SK-N-SH (cell line): ENCODE data around the gene PPP1R13L. TPM values are rescaled to one million over a fixed set of nuclear protein-coding genes. Genes with fewer than 3 reads are reported as not detected.

ENCODE experiments used
- CTCF ChIA-PET: fragments of 300-600, 350-600 bp; formaldehyde crosslinking; extraction: SDS; loops from one replicate; lab custom pipeline; 2021; lab: Yijun Ruan, JAX
- POLR2A ChIA-PET: fragments of 350-600 bp; sonication (Branson Sonifier 250); formaldehyde crosslinking; extraction: SDS; loops from one replicate; lab custom pipeline; 2020; ENCODE audit warnings: antibody characterized with exemption, inconsistent platforms; lab: Yijun Ruan, JAX
- DNase-seq: peaks from one replicate; pipeline ENCODE4 v3.0.0; 2012
- H2AFZ ChIP-seq: fragments of 200-600 bp; sonication (generic); 2 replicates; pipeline ENCODE4 v1.8.1; 2016; ENCODE audit warnings: antibody characterized with exemption, mild to moderate bottlenecking, low read depth
- H3F3A ChIP-seq: fragments of 200-600 bp; sonication (generic); replicated peaks from 2 replicates; pipeline ENCODE3; 2016; ENCODE audit warnings: antibody characterized with exemption, mild to moderate bottlenecking; ENCODE audit not compliant: insufficient read depth
- H3K27ac ChIP-seq, 2 experiments: fragments of 200-500 bp in 1 of 2; fragments of 200-600 bp in 1 of 2; sonication (Bioruptor generic) in 1 of 2; sonication (generic), shearing (Covaris generic) in 1 of 2; 2 replicates each; pipeline versions ENCODE4 v1.5.1 to v1.6.1; 2014 to 2016; ENCODE audit warnings: low read depth in 2 of 2, inconsistent platforms in 1 of 2, low read length in 1 of 2, mild to moderate bottlenecking in 1 of 2, mixed read lengths in 1 of 2
- H3K27me3 ChIP-seq: fragments of 200-600 bp; sonication (generic), shearing (Covaris generic); 2 replicates; pipeline ENCODE4 v1.6.1; 2016; ENCODE audit warnings: mixed run types; ENCODE audit not compliant: insufficient read depth
- H3K36me3 ChIP-seq, 2 experiments: fragments of 200-500 bp in 1 of 2; fragments of 200-600 bp in 1 of 2; sonication (Bioruptor generic) in 1 of 2; sonication (generic) in 1 of 2; replicated peaks in 1 of 2; 2 replicates each; pipeline versions ENCODE3 to v1.5.1; 2014 to 2016; ENCODE audit warnings: low read length in 1 of 2, mild to moderate bottlenecking in 1 of 2; ENCODE audit not compliant: insufficient read depth in 2 of 2, control insufficient read depth in 1 of 2
- H3K4me1 ChIP-seq, 2 experiments: fragments of 200-500 bp in 1 of 2; fragments of 200-600 bp in 1 of 2; sonication (Bioruptor generic) in 1 of 2; sonication (generic), shearing (Covaris generic) in 1 of 2; 2 replicates each; pipeline versions ENCODE4 v1.5.1 to v1.6.1; 2014 to 2016; ENCODE audit warnings: low read depth in 1 of 2, low read length in 1 of 2, mixed run types in 1 of 2; ENCODE audit not compliant: insufficient read depth in 2 of 2, control insufficient read depth in 1 of 2
- H3K4me2 ChIP-seq: fragments of 200-600 bp; sonication (generic), shearing (Covaris generic); 2 replicates; pipeline ENCODE4 v1.6.1; 2017; ENCODE audit warnings: mixed run types
- H3K4me3 ChIP-seq, 2 experiments: fragments of 200-500 bp in 1 of 2; fragments of 200-600 bp in 1 of 2; sonication (Bioruptor generic) in 1 of 2; sonication (generic), shearing (Covaris generic) in 1 of 2; 2 replicates each; pipeline versions ENCODE4 v1.5.1 to v1.8.1; 2014 to 2016; ENCODE audit warnings: low read depth in 2 of 2, inconsistent platforms in 1 of 2, low read length in 1 of 2, mild to moderate bottlenecking in 1 of 2, mixed read lengths in 1 of 2, moderate library complexity in 1 of 2
- H3K79me2 ChIP-seq: fragments of 200-600 bp; sonication (generic); 2 replicates; pipeline ENCODE4 v1.8.1; 2017; ENCODE audit warnings: mild to moderate bottlenecking; ENCODE audit not compliant: insufficient read depth
- H3K9ac ChIP-seq: fragments of 200-600 bp; sonication (generic); 2 replicates; pipeline ENCODE4 v1.6.1; 2017; ENCODE audit warnings: mixed run types
- H3K9me2 ChIP-seq: fragments of 200-600 bp; sonication (generic); 2 replicates; pipeline ENCODE4 v1.6.1; 2017; ENCODE audit warnings: mixed run types
- H3K9me3 ChIP-seq: fragments of 200-600 bp; sonication (generic); 2 replicates; pipeline ENCODE4 v1.6.1; 2017; ENCODE audit warnings: mixed run types, mild to moderate bottlenecking, moderate library complexity
- H4K20me1 ChIP-seq: fragments of 200-600 bp; sonication (generic); 2 replicates; pipeline ENCODE4 v1.6.1; 2017; ENCODE audit warnings: mild to moderate bottlenecking, mixed run types; ENCODE audit not compliant: insufficient read depth
- EP300 ChIP-seq, 2 experiments: IDR thresholded peaks; 2 replicates each; pipeline versions ENCODE4 v1.4.0 to v1.6.1; 2012; ENCODE audit warnings: borderline replicate concordance in 1 of 2, low read depth in 1 of 2, low read length in 1 of 2
- GABPA ChIP-seq: IDR thresholded peaks from 2 replicates; pipeline ENCODE4 v1.4.0; 2012; ENCODE audit warnings: low read depth, mild to moderate bottlenecking
- MXI1 ChIP-seq: IDR thresholded peaks from 2 replicates; pipeline ENCODE4 v1.6.1; 2012; ENCODE audit warnings: mild to moderate bottlenecking, low read depth, low read length, improper control_type of control experiment
- NRF1 ChIP-seq: IDR thresholded peaks from 2 replicates; pipeline ENCODE4 v1.6.1; 2012; ENCODE audit warnings: low read depth, mild to moderate bottlenecking, low read length
- POLR2AphosphoS5 ChIP-seq: IDR thresholded peaks from 2 replicates; pipeline ENCODE4 v1.6.1; 2012; ENCODE audit warnings: low read depth, low read length
- RXRA ChIP-seq: IDR thresholded peaks from 2 replicates; pipeline ENCODE4 v1.4.0; 2012; ENCODE audit warnings: low read depth, mild to moderate bottlenecking, borderline replicate concordance
- SIN3A ChIP-seq: IDR thresholded peaks from 2 replicates; pipeline ENCODE4 v1.6.1; 2012; ENCODE audit warnings: low read depth, mild to moderate bottlenecking, low read length, moderate library complexity, borderline replicate concordance
- SMC3 ChIP-seq: IDR thresholded peaks from 2 replicates; pipeline ENCODE4 v1.6.1; 2012; ENCODE audit warnings: low read depth, low read length, improper control_type of control experiment
- TEAD4 ChIP-seq: IDR thresholded peaks from 2 replicates; pipeline ENCODE4 v1.4.0; 2012; ENCODE audit warnings: mild to moderate bottlenecking, borderline replicate concordance; ENCODE audit not compliant: insufficient read depth
- YY1 ChIP-seq: IDR thresholded peaks from 2 replicates; pipeline ENCODE4 v1.4.0; 2012; ENCODE audit warnings: low read depth, mild to moderate bottlenecking
- WGBS: methylation state at CpG from one replicate; pipeline ENCODE4 v1.1.6; 2017; ENCODE audit warnings: low lambda C conversion rate; 5-methylcytosine and 5-hydroxymethylcytosine counted together
- polyA plus RNA-seq, 3 experiments: library from polyadenylated mRNA; depleted of rRNA; stranded (reverse); fragments of >200 nt; gene quantifications; 2 replicates each; pipeline ENCODE4 v1.2.3, GENCODE V29; 2012
- TF ChIP-seq, protein P1 (sequence below): fragments of 200-600 bp; sonication (generic); IDR thresholded peaks from 2 replicates; pipeline ENCODE4 v1.6.1; 2017; ENCODE audit warnings: antibody characterized with exemption, mild to moderate bottlenecking, moderate library complexity
- TF ChIP-seq, protein P2 (sequence below): IDR thresholded peaks from 2 replicates; pipeline ENCODE4 v1.4.0; 2012; ENCODE audit warnings: low read depth
- TF ChIP-seq, protein P3 (sequence below): IDR thresholded peaks from 2 replicates; pipeline ENCODE4; 2012
- TF ChIP-seq, protein P4 (sequence below): IDR thresholded peaks from 2 replicates; pipeline ENCODE4 v1.4.0; 2012; ENCODE audit warnings: low read depth, borderline replicate concordance
- TF ChIP-seq, protein P5 (sequence below): IDR thresholded peaks from 2 replicates; pipeline ENCODE4 v1.6.1; 2012; ENCODE audit warnings: mild to moderate bottlenecking, low read depth, low read length, moderate library complexity

PPP1R13L gene
- polyA plus RNA-seq, 1 of the 3 experiments (the other 2 are of a cell fraction), result 18.0 TPM

DNA sequence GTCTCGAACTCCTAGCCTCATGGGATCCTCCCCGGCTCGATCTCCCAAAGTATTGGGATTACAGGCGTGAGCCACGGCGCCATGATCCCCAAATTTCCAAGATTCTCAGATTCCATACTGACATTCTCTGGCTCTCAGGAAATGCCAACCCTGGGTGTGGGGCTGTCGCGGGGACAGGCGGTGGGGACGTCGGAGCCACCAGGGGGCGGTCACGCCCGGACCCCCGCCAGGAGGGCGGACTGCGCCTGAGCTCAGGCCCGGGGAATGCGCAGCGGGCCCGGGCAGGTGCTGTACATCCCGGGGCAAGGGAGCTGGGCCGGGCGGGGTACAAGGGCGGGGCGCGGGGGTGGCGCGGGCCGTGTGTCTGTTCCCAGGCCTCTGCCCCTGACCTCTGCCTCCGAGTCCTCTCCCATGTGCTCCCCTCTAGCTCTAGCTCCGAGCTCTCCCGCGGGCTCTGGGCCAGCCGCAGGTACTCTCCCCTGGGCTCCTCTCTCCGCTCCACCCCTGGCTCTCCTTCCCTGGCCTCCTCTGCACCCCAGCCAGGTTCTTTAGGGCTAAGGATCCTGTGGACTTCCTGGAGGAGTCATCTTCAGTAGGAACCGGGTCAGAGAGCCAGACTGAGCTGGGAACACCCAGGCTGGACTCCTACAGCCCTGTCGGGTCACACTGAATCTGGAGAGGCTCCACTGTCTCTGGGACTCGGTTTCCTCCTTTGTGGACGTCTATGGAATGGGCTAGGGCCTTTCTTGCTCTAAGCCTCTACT, 2.4 kb downstream of the PPP1R13L start:
- Histone ChIP-seq H3K9ac (no peak overlapping the region), H3K4me1 (peaks cover 14 to 26% of the 10 kb centered on the region in 2 experiments; a peak in 3 of 4 replicates), H3K4me3 (no peak overlapping the region), H4K20me1 (no peaks in the 10 kb centered on the region), H3K27me3 (no peaks in the 10 kb centered on the region), H3K4me2 (peak overlapping the region; percentile 88), H3K9me3 (no peaks in the 10 kb centered on the region), H2AFZ (no peak overlapping the region), H3K27ac (no peak overlapping the region), H3K9me2 (no peaks in the 10 kb centered on the region), H3K36me3 (peaks cover 0 to 7% of the 10 kb centered on the region in 2 experiments), H3K79me2 (peaks cover 79% of the 10 kb centered on the region), H3F3A (peaks cover 6% of the 10 kb centered on the region)
- peak; percentile 62 for DNase-seq
- CTCF ChIA-PET, result interaction anchor here (1.3 to 3.9 kb wide), 5 partner anchors 11 to 83 kb away, joined by 3 to 18 read pairs (median 3); no protein-coding TSS in a partner anchor
- 72% methylated on average over 16 of the region's 40 CpGs for WGBS
- POLR2A ChIA-PET, result no interaction called here
- TF ChIP-seq, protein P1, sequence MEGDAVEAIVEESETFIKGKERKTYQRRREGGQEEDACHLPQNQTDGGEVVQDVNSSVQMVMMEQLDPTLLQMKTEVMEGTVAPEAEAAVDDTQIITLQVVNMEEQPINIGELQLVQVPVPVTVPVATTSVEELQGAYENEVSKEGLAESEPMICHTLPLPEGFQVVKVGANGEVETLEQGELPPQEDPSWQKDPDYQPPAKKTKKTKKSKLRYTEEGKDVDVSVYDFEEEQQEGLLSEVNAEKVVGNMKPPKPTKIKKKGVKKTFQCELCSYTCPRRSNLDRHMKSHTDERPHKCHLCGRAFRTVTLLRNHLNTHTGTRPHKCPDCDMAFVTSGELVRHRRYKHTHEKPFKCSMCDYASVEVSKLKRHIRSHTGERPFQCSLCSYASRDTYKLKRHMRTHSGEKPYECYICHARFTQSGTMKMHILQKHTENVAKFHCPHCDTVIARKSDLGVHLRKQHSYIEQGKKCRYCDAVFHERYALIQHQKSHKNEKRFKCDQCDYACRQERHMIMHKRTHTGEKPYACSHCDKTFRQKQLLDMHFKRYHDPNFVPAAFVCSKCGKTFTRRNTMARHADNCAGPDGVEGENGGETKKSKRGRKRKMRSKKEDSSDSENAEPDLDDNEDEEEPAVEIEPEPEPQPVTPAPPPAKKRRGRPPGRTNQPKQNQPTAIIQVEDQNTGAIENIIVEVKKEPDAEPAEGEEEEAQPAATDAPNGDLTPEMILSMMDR, result peak; percentile 34; the same call in 1 of the 2 replicates
- no peak for TF ChIP-seq RXRA

DNA sequence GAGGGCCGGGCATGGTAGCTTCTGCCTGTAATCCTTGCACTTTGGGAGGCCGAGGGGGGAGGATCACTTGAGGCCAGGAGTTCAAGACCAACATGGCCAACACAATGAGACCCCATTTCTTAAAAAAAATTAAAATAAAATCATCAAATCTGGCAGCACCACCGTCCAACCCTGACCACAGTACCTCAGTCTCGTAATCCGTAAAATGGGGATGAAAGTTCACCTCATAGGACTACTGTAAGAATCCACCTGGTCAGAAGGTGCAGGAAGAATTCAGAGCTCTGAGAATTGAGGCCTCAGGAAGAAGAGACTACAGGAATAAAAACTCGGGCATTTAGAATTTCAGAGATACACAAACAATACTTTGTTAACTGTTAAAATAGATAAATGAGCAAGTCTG, 3.1 kb downstream of the PPP1R13L start:
- peaks cover 12 to 22% of the 10 kb centered on the region in 2 experiments; a peak in 3 of 4 replicates for H3K4me1 ChIP-seq
- ChIA-PET CTCF (interaction anchor here (0.6 to 3.9 kb wide), 7 partner anchors 11 to 84 kb away, joined by 3 to 18 read pairs (median 3); no protein-coding TSS in a partner anchor), POLR2A (no interaction called here)
- peaks cover 3% of the 10 kb centered on the region for H3F3A ChIP-seq
- no peak for DNase-seq
- H3K9me2 ChIP-seq, result no peaks in the 10 kb centered on the region
- no peak overlapping the region for H3K4me3 ChIP-seq
- H3K27ac ChIP-seq, result no peak overlapping the region
- no peak overlapping the region for H2AFZ ChIP-seq
- no peak overlapping the region for H3K9ac ChIP-seq
- no peak overlapping the region for H3K4me2 ChIP-seq
- H3K27me3 ChIP-seq, result no peaks in the 10 kb centered on the region
- no peaks in the 10 kb centered on the region for H4K20me1 ChIP-seq
- H3K9me3 ChIP-seq, result no peaks in the 10 kb centered on the region
- H3K36me3 ChIP-seq, result peaks cover 0 to 7% of the 10 kb centered on the region in 2 experiments
- 93% methylated on average over 6 of the region's 6 CpGs for WGBS
- peaks cover 73% of the 10 kb centered on the region for H3K79me2 ChIP-seq
- TF ChIP-seq MXI1 (no peak), RXRA (no peak), EP300 (IDR thresholded peaks at IDR 0.05; ENCODE audit: borderline replicate concordance in 1 of 2, low read depth in 1 of 2, low read length in 1 of 2) (no peak), YY1 (no peak), POLR2AphosphoS5 (no peak), SMC3 (no peak), SIN3A (no peak), NRF1 (no peak), GABPA (no peak), TEAD4 (no peak)
- TF ChIP-seq, protein P1, result no peak
- TF ChIP-seq, protein P2, sequence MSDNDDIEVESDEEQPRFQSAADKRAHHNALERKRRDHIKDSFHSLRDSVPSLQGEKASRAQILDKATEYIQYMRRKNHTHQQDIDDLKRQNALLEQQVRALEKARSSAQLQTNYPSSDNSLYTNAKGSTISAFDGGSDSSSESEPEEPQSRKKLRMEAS, result no peak
- TF ChIP-seq, protein P3, sequence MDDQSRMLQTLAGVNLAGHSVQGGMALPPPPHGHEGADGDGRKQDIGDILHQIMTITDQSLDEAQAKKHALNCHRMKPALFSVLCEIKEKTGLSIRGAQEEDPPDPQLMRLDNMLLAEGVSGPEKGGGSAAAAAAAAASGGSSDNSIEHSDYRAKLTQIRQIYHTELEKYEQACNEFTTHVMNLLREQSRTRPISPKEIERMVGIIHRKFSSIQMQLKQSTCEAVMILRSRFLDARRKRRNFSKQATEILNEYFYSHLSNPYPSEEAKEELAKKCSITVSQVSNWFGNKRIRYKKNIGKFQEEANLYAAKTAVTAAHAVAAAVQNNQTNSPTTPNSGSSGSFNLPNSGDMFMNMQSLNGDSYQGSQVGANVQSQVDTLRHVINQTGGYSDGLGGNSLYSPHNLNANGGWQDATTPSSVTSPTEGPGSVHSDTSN, result no peak
- TF ChIP-seq, protein P4, sequence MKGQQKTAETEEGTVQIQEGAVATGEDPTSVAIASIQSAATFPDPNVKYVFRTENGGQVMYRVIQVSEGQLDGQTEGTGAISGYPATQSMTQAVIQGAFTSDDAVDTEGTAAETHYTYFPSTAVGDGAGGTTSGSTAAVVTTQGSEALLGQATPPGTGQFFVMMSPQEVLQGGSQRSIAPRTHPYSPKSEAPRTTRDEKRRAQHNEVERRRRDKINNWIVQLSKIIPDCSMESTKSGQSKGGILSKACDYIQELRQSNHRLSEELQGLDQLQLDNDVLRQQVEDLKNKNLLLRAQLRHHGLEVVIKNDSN, result no peak
- TF ChIP-seq, protein P5, sequence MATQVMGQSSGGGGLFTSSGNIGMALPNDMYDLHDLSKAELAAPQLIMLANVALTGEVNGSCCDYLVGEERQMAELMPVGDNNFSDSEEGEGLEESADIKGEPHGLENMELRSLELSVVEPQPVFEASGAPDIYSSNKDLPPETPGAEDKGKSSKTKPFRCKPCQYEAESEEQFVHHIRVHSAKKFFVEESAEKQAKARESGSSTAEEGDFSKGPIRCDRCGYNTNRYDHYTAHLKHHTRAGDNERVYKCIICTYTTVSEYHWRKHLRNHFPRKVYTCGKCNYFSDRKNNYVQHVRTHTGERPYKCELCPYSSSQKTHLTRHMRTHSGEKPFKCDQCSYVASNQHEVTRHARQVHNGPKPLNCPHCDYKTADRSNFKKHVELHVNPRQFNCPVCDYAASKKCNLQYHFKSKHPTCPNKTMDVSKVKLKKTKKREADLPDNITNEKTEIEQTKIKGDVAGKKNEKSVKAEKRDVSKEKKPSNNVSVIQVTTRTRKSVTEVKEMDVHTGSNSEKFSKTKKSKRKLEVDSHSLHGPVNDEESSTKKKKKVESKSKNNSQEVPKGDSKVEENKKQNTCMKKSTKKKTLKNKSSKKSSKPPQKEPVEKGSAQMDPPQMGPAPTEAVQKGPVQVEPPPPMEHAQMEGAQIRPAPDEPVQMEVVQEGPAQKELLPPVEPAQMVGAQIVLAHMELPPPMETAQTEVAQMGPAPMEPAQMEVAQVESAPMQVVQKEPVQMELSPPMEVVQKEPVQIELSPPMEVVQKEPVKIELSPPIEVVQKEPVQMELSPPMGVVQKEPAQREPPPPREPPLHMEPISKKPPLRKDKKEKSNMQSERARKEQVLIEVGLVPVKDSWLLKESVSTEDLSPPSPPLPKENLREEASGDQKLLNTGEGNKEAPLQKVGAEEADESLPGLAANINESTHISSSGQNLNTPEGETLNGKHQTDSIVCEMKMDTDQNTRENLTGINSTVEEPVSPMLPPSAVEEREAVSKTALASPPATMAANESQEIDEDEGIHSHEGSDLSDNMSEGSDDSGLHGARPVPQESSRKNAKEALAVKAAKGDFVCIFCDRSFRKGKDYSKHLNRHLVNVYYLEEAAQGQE, result no peak
